Measurements from ENCODE around the gene TRMT2A. TPM values are rescaled to one million over a fixed set of nuclear protein-coding genes. Genes with fewer than 3 reads are reported as not detected.

The TRMT2A gene
- total and polyA plus RNA-seq, 8 donors: 23.8 to 120 (median 34.1) TPM

DNA sequence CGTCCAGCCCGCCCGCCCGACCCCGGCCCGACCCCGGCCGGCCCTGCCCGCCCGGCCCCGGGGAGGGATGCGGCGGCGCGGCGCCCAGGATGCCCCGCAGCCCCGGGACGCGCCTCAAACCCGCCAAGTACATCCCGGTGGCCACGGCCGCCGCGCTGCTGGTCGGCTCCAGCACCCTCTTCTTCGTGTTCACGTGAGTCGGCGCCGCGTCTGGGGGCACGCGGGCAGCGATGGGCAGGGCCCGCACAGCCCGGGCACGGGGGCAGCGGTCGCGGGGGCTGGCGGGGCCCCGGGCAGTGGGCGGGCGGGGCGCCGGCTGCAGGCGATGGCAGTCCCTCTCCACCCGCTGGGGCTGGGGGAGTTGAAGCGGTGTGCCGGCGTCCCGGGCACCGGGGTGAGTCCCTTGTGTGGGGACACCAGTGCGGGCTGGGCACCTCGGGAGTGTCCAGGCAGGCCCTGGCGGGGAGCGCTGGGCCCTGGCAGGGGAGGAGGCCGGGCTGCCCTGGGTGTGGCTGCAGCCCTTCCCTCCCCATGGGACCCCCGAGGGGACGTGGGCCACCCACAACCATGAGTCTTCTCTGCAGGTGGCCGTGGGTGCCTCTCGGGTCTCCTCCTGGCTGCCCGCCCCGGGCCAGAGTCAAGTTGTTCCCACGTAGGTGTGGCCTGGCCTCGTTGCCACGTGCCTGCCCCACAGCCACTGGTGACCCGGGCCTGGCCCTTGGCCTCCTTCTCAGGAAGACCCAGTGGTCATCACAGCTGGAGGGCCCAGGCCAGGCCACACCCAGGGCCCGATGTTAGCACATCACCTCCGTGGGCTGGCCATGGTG, 15.0 kb upstream of the TRMT2A start:
- DNase-seq (peak in 3 of 6 donors; percentile 46 to 88 (median 69)), FAIRE-seq (no peak), ATAC-seq (peak in 3 of 4 donors; percentile 1 to 3 (median 2))
- intact Hi-C loops (cut with DNase I): no loop called here
- Histone ChIP-seq H3K4me3 (peak overlapping the region; percentile 84 to 99 (median 96)), H3K4me1 (peaks cover 0 to 6% (median 6%) of the 10 kb centered on the region in 3 donors), H3K9me3 (no peaks in the 10 kb centered on the region), H3K36me3 (peaks cover 0 to under 1% (median 0%) of the 10 kb centered on the region in 3 donors), H3K27me3 (no peaks in the 10 kb centered on the region), H3K27ac (peak overlapping the region in 2 of 4 donors; percentile 3 to 42)
- WGBS, 2 donors: 0% methylated on average over 21 to 72 of the region's 72 CpGs
- no peak for TF ChIP-seq CTCF (IDR thresholded peaks at IDR 0.05)

DNA sequence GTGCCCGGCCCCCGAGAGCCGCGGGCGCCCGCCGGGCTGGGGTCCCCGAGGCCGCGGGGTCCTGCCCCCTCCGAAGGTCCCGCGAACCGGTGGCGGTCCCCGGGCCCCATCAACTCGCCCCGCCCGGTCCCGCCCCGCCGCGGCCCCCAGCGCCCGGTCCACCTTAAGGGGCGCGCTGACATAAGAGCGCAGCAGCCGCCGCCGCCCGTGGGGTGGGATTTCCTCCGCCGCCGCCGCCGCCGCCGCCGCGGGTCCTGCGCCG, 14.5 kb upstream of the TRMT2A start, which contains the start of gene ZDHHC8:
Gene ZDHHC8, plus strand, starts transcription at position 208 of the 262 bp plus-strand sequence. CDS start 144 bp downstream, outside the sequence.
- Histone ChIP-seq H3K9me3 (no peaks in the 10 kb centered on the region), H3K27ac (peak within 1 kb of the TSS; percentile 78 to 90 (median 84)), H3K4me1 (peaks cover 0 to 6% (median 6%) of the 10 kb centered on the region in 3 donors), H3K36me3 (peaks cover 0 to 6% (median 0%) of the 10 kb centered on the region in 3 donors), H3K27me3 (no peaks in the 10 kb centered on the region), H3K4me3 (peak within 1 kb of the TSS; percentile 93 to 99 (median 97))
- ATAC-seq: peak; percentile 35 to 74 (median 61)
- intact Hi-C loops (cut with DNase I): no loop called here
- DNase-seq: peak in 1 of 6 donors; percentile 78
- no peak for TF ChIP-seq CTCF (IDR thresholded peaks at IDR 0.05)
- FAIRE-seq: no peak
- WGBS, 2 donors: 0 to 1% methylated on average over 7 to 43 of the region's 43 CpGs

GRCh38 chr22:20130731-20131596, 13.9 kb upstream of the TRMT2A start:
- Histone ChIP-seq H3K4me1 (peaks cover 0 to 6% (median 6%) of the 10 kb centered on the region in 3 donors), H3K4me3 (peak overlapping the region; percentile 93 to 99 (median 97)), H3K27ac (peak overlapping the region; percentile 78 to 90 (median 84)), H3K27me3 (no peaks in the 10 kb centered on the region), H3K36me3 (peaks cover 0 to 10% (median 0%) of the 10 kb centered on the region in 3 donors), H3K9me3 (no peaks in the 10 kb centered on the region)
- DNase-seq: peak; percentile 71 to 93 (median 82)
- no peak for TF ChIP-seq CTCF (IDR thresholded peaks at IDR 0.05)
- WGBS, 2 donors: 7 to 14% methylated on average over 35 to 70 of the region's 70 CpGs
- peak; percentile 88 to 92 (median 89) for ATAC-seq
- no peak for FAIRE-seq
- intact Hi-C loops (cut with DNase I): no loop called here

DNA sequence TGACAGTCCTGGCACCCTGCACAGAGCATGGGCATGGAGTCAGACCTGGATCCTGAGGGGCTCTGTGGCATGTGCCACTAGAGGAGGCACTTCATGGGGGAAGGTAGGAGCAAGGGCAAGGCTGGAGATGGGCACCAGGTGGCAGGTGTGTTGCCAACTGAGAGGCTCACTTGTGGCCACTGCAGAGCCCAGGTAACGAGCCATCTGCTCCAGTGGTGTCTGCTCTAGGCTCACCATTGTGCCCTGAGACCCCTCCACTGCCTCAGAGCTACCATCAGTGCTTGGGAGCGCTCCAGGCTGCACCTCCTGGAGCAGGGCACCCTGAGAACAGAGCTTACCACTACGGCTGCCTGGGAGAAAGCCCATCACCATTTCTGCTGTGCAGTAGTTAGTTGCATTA, 13.3 kb upstream of the TRMT2A start:
- intact Hi-C loops (cut with DNase I): no loop called here

More for the DNA sequence above, 13.3 kb upstream of the TRMT2A start:
- H3K4me1 ChIP-seq: peaks cover 0 to 6% (median 6%) of the 10 kb centered on the region in 3 donors
- peak overlapping the region in 1 of 4 donors; percentile 99 for H3K4me3 ChIP-seq
- 68 to 79% methylated on average over 3 of the region's 3 CpGs for whole genome bisulfite sequencing, 2 donors
- no peaks in the 10 kb centered on the region for H3K9me3 ChIP-seq
- peak overlapping the region in 3 of 4 donors; percentile 78 to 90 (median 86) for H3K27ac ChIP-seq
- DNase-seq (no peak), FAIRE-seq (no peak), ATAC-seq (peak in 3 of 4 donors; percentile 20 to 27 (median 24))
- H3K27me3 ChIP-seq: no peaks in the 10 kb centered on the region
- TF ChIP-seq CTCF (IDR thresholded peaks at IDR 0.05): no peak
- peaks cover 0 to 10% (median 0%) of the 10 kb centered on the region in 3 donors for H3K36me3 ChIP-seq

All from pancreas (tissue), 10 donors.